Activated T-helper 2 cell treated with anti-CD3 and anti-CD28 coated beads, Interferon-gamma antibody, Interleukin-2, Interleukin-4, amounts not matched to agents 10 μg/mL and 5 μg/mL and 100 μg/mL, durations not matched to agents 14 hours and 24 hours and 36 hours (primary cell): ENCODE data around the gene TTN. TPM values are rescaled to one million over a fixed set of nuclear protein-coding genes. Genes with fewer than 3 reads are reported as not detected.

Experiments
- DNase-seq: peaks from one replicate; pipeline ENCODE4 v3.0.0; 2021; ENCODE audit warnings: low spot score
- H3K27ac Mint-ChIP-seq: one replicate; pipeline ENCODE4 v1.8.0; 2021; ENCODE audit warnings: mixed read lengths
- H3K27me3 Mint-ChIP-seq: one replicate; pipeline ENCODE4 v1.8.0; 2021; ENCODE audit warnings: low read depth, mixed read lengths
- H3K36me3 Mint-ChIP-seq: one replicate; pipeline ENCODE4 v1.8.0; 2021; ENCODE audit warnings: low read depth, mixed read lengths
- H3K4me1 Mint-ChIP-seq: one replicate; pipeline ENCODE4 v1.8.0; 2021; ENCODE audit warnings: low read depth, mixed read lengths
- H3K4me3 Mint-ChIP-seq: one replicate; pipeline ENCODE4 v1.8.0; 2021; ENCODE audit warnings: low read depth, mild to moderate bottlenecking, moderate library complexity, mixed read lengths
- H3K9me3 Mint-ChIP-seq: one replicate; pipeline ENCODE4 v1.8.0; 2021; ENCODE audit warnings: mixed read lengths
- intact Hi-C: fragments of 100-400 bp; cut with micrococcal nuclease; formaldehyde crosslinking; loops from one replicate; pipeline ENCODE4 v1.15.1; 2023
- total RNA-seq: library from RNA; stranded (reverse); gene quantifications from 2 replicates; pipeline ENCODE4 v1.2.3, GENCODE V29; 2022

The TTN gene
- 3.3 and 3.7 TPM in 2 replicates for total RNA-seq

DNA sequence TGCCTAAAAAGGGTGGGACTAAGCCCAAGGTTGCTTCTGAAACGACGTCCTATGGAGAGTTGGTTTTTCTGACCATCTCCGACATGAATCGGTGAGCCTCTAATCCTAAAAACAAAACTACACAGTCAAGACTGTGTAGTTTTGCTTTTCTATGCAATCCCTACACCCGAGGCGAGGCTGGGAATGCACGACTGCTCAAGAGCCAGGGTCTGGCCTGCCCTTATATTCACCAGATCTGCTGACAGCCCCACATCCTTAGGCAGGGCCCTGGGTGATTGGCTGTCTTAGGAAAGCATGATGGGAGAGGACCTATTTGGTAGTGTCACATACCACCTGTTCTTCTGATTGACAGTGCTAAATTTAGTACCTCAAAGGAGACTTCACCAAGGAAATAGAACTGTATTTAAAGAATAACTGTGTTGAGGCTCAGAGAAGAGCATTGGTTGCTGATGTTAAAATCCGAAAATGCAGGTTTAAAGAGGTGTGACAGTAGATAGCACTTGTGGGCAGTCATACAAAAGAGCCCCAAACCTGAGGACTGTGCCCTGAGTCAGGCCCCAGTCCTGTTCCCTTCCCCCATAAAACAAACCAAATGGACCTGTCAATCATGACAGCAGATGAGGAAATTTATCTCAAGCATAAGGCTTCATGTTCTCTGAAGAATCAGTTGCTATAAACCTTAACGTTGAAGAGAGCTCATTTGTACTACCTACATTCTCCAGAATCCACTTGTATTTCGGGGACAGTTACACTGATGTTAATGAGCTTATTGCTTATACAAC is at the start of gene TTN:
Gene TTN (minus strand): TSS at position 197 of the 782 bp plus-strand sequence. CDS start 2,781 bp downstream, outside the sequence.
- Mint-ChIP-seq H3K27me3 (no peaks in the 10 kb centered on the region), H3K4me3 (no peak within 1 kb of the TSS), H3K27ac (no peak within 1 kb of the TSS), H3K36me3 (no peaks in the 10 kb centered on the region), H3K9me3 (no peaks in the 10 kb centered on the region), H3K4me1 (no peaks in the 10 kb centered on the region)
- DNase-seq, result no peak
- intact Hi-C loops, result no loop called here

DNA sequence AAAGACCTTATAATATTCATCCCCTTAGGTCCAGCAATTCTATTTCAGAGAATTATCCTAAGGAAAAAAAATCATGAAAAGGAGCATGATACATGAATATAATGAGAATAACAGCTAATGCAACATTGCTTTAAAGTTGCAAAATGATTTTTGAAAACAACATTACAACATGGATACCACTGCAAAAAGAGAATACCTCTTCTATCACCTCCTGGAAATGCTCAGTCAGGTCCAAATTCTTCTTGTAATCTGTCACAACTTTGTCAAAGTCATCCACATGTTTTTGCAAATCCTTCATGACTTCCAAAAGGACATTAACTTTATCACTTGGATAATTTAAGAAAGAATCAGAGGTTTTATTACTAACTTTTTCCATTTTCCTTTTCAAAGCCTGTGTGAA is 47.9 kb upstream of the TTN start:
- H3K27ac Mint-ChIP-seq, result no peak overlapping the region
- H3K36me3 Mint-ChIP-seq, result no peaks in the 10 kb centered on the region
- no peaks in the 10 kb centered on the region for H3K27me3 Mint-ChIP-seq
- no peak for DNase-seq
- intact Hi-C loops, result no loop called here
- no peak overlapping the region for H3K4me3 Mint-ChIP-seq
- no peaks in the 10 kb centered on the region for H3K9me3 Mint-ChIP-seq
- H3K4me1 Mint-ChIP-seq, result no peaks in the 10 kb centered on the region

GRCh38 chr2:178848335-178848734 is 41.1 kb upstream of the TTN start:
- Mint-ChIP-seq H3K36me3 (peaks cover 5% of the 10 kb centered on the region), H3K4me3 (no peak overlapping the region), H3K4me1 (no peaks in the 10 kb centered on the region), H3K27ac (no peak overlapping the region), H3K27me3 (no peaks in the 10 kb centered on the region), H3K9me3 (no peaks in the 10 kb centered on the region)
- no peak for DNase-seq
- intact Hi-C loops, result no loop called here

GRCh38 chr2:178846458-178846802 is 39.2 kb upstream of the TTN start:
- Mint-ChIP-seq H3K27me3 (no peaks in the 10 kb centered on the region), H3K9me3 (no peaks in the 10 kb centered on the region), H3K36me3 (peaks cover 5% of the 10 kb centered on the region), H3K27ac (no peak overlapping the region), H3K4me3 (no peak overlapping the region), H3K4me1 (no peaks in the 10 kb centered on the region)
- no peak for DNase-seq
- intact Hi-C loops, result no loop called here

GRCh38 chr2:178845566-178846457 is 38.6 kb upstream of the TTN start:
- DNase-seq, result no peak
- Mint-ChIP-seq H3K4me1 (no peaks in the 10 kb centered on the region), H3K27me3 (no peaks in the 10 kb centered on the region), H3K4me3 (no peak overlapping the region), H3K9me3 (no peaks in the 10 kb centered on the region), H3K27ac (no peak overlapping the region), H3K36me3 (peaks cover 5% of the 10 kb centered on the region)
- intact Hi-C loops, result no loop called here

GRCh38 chr2:178844701-178845100 is 37.5 kb upstream of the TTN start:
- intact Hi-C loops, result no loop called here
- no peak overlapping the region for H3K4me3 Mint-ChIP-seq
- peaks cover 5% of the 10 kb centered on the region for H3K36me3 Mint-ChIP-seq
- no peak for DNase-seq
- H3K27ac Mint-ChIP-seq, result no peak overlapping the region
- H3K4me1 Mint-ChIP-seq, result no peaks in the 10 kb centered on the region
- no peaks in the 10 kb centered on the region for H3K27me3 Mint-ChIP-seq
- H3K9me3 Mint-ChIP-seq, result no peaks in the 10 kb centered on the region

- Mint-ChIP-seq H3K27me3 (no peaks in the 10 kb centered on the region), H3K27ac (no peak overlapping the region), H3K4me3 (no peak overlapping the region), H3K4me1 (no peaks in the 10 kb centered on the region), H3K9me3 (no peaks in the 10 kb centered on the region), H3K36me3 (peaks cover 5% of the 10 kb centered on the region)
- no peak for DNase-seq
- intact Hi-C loops, result no loop called here
Measured at GRCh38 chr2:178844269-178844668, 37.0 kb upstream of the TTN start.

- no peak for DNase-seq
- no peaks in the 10 kb centered on the region for H3K4me1 Mint-ChIP-seq
Measured at GRCh38 chr2:178843697-178844096, 36.5 kb upstream of the TTN start.

DNA sequence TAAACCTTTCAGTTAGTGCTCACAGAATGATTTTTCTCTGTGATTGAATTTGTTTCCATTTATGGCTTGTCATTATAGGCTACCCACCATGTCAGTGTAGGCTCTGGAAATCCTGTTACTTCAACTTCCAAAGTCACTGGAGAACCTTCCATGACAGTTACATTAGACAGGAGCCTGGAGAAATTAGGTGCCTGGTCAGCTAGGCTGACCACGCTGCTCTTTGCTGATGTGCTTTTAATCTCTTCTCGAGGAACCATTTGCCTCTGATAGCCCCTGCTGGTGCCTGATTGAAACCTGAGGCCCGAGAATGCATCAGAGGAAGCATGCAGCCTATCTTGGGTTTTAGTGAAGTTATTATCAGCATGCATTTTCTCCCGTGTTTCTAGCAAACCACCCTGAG is 29.6 kb upstream of the TTN start:
- no peaks in the 10 kb centered on the region for H3K36me3 Mint-ChIP-seq

More at GRCh38 chr2:178843697-178844096, 36.5 kb upstream of the TTN start:
- Mint-ChIP-seq H3K9me3 (no peaks in the 10 kb centered on the region), H3K27me3 (no peaks in the 10 kb centered on the region), H3K4me3 (no peak overlapping the region), H3K36me3 (peaks cover 5% of the 10 kb centered on the region), H3K27ac (no peak overlapping the region)
- intact Hi-C loops, result no loop called here

DNA sequence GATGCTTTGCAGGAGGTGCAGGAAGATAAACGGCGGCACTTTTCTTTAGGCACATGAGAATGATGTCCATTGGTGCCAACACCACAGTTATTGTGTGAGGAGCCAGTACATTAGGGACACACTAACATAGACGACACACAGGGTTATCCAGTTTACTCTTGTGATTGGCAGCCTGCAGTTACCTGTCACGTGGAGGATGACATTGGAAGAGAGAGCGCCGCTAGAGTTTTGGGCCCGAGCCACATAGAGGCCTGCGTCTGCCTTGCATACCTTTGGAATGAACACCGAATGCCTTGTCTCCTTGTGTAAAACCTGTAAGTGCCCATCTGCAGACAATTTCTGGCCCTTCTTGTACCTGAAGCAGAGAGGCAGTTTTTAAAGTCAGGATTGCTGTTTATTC is 26.9 kb upstream of the TTN start:
- no peak overlapping the region for H3K4me3 Mint-ChIP-seq
- peaks cover 3% of the 10 kb centered on the region for H3K4me1 Mint-ChIP-seq
- no peaks in the 10 kb centered on the region for H3K27me3 Mint-ChIP-seq
- H3K27ac Mint-ChIP-seq, result no peak overlapping the region
- no peaks in the 10 kb centered on the region for H3K36me3 Mint-ChIP-seq
- intact Hi-C loops, result no loop called here
- no peaks in the 10 kb centered on the region for H3K9me3 Mint-ChIP-seq
- DNase-seq, result no peak

More for the DNA sequence above, 29.6 kb upstream of the TTN start:
- intact Hi-C loops, result no loop called here
- no peak for DNase-seq
- no peak overlapping the region for H3K27ac Mint-ChIP-seq
- no peak overlapping the region for H3K4me3 Mint-ChIP-seq
- no peaks in the 10 kb centered on the region for H3K9me3 Mint-ChIP-seq
- H3K27me3 Mint-ChIP-seq, result no peaks in the 10 kb centered on the region
- no peaks in the 10 kb centered on the region for H3K4me1 Mint-ChIP-seq

DNA sequence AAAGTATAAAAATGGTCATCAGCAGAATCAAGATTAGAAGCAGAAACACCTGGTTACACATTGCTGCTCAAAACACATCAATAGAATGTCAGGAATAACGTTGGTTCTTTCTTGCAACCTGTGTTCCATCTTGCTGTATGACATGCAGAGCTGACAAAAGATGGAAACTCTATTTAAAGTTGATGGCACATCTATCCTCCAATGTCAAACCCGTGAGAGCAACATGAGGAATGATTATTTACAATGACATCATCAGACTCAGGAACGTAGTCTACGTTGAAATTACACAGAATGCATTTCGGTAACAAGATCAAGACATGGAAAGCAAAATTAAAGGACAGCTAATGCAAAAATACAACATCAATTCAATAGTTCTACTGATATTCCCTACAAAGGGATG is 26.2 kb upstream of the TTN start:
- no peak overlapping the region for H3K27ac Mint-ChIP-seq
- no peak for DNase-seq
- H3K36me3 Mint-ChIP-seq, result no peaks in the 10 kb centered on the region
- H3K9me3 Mint-ChIP-seq, result no peaks in the 10 kb centered on the region
- peaks cover 4% of the 10 kb centered on the region for H3K4me1 Mint-ChIP-seq
- intact Hi-C loops, result no loop called here
- H3K4me3 Mint-ChIP-seq, result no peak overlapping the region
- H3K27me3 Mint-ChIP-seq, result no peaks in the 10 kb centered on the region

- H3K4me1 Mint-ChIP-seq, result peaks cover 4% of the 10 kb centered on the region
- no peak overlapping the region for H3K4me3 Mint-ChIP-seq
- intact Hi-C loops, result no loop called here
- no peaks in the 10 kb centered on the region for H3K27me3 Mint-ChIP-seq
- DNase-seq, result no peak
- no peak overlapping the region for H3K27ac Mint-ChIP-seq
- H3K9me3 Mint-ChIP-seq, result no peaks in the 10 kb centered on the region
- H3K36me3 Mint-ChIP-seq, result no peaks in the 10 kb centered on the region
Measured at GRCh38 chr2:178830451-178830850, 23.2 kb upstream of the TTN start.

DNA sequence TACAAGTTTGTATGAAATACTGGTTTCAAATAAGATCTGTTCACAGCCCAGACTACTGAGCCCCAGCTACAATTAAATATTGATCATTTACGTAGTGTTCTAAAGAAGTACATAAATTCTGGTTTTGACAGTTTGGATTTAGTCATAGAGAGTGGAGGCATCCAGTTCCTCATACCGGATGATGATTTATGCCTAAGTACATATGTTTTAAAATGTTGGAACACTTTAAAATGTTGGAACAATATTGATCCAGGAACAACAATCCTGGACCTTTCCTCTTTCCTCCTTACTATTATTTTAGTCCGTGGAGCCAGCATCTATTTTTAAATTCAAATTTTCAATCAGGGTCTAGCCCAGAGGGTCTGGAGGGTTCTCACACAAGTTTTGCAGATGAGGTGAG is 22.8 kb upstream of the TTN start:
- intact Hi-C loops, result no loop called here
- Mint-ChIP-seq H3K27me3 (no peaks in the 10 kb centered on the region), H3K27ac (no peak overlapping the region), H3K36me3 (no peaks in the 10 kb centered on the region), H3K4me3 (no peak overlapping the region), H3K4me1 (peaks cover 4% of the 10 kb centered on the region), H3K9me3 (no peaks in the 10 kb centered on the region)
- no peak for DNase-seq
